ENCODE data around the gene SH3RF3.

GRCh38 chr2:109547280-109547679 is 418.3 kb downstream of the SH3RF3 start:
- no peak for TF ChIP-seq CTCF (IDR thresholded peaks at IDR 0.05)
- TF ChIP-seq POLR2A (IDR thresholded peaks at IDR 0.05) = no peak
